Endometrial microvascular endothelial cells (primary cell): ENCODE measurements around the gene THEMIS2. TPM values are rescaled to one million over a fixed set of nuclear protein-coding genes. Genes with fewer than 3 reads are reported as not detected.
"Not testable (repeated sequence)": the region's sequence is repeated elsewhere in the genome, so short reads cannot be mapped to it uniquely, and the experiment has no call there.

Experiments used
- in situ Hi-C: cut with HindIII; loops from 2 replicates; pipeline ENCODE4 v1.10.0; 2017; ENCODE audit warnings: low sequenced_read_pairs, low pct_unique_long_range_greater_than_20kb; ENCODE audit errors: inconsistent ontology term
- total RNA-seq: library from RNA; depleted of rRNA; stranded (reverse); fragments of >200 nt; gene quantifications from one replicate; pipeline ENCODE4 v1.2.3, GENCODE V29; 2015; ENCODE audit errors: inconsistent ontology term

THEMIS2 gene
- total RNA-seq, 1 donor from 2014 or later: 22.0 TPM

DNA sequence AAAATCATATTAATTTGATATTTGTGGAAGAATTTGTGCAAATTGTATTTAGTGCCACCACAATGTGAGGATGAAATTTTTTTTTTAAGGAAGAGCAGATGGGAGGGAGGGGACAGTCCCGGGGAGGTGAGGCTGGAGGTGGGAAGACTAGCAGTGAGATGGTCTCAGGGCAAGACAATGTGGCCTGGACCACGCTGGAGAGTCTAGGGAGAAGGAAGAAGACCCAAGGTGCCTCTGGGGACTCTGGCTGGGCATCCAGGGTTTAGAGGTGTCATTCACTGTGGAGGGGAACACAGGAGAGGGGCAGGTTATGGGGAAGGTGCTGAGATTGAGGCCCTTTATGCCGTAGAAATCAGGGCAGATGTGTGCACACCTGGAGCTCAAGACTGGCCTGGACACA, 10.3 kb upstream of the THEMIS2 start:
- in situ Hi-C loops: no loop called here

DNA sequence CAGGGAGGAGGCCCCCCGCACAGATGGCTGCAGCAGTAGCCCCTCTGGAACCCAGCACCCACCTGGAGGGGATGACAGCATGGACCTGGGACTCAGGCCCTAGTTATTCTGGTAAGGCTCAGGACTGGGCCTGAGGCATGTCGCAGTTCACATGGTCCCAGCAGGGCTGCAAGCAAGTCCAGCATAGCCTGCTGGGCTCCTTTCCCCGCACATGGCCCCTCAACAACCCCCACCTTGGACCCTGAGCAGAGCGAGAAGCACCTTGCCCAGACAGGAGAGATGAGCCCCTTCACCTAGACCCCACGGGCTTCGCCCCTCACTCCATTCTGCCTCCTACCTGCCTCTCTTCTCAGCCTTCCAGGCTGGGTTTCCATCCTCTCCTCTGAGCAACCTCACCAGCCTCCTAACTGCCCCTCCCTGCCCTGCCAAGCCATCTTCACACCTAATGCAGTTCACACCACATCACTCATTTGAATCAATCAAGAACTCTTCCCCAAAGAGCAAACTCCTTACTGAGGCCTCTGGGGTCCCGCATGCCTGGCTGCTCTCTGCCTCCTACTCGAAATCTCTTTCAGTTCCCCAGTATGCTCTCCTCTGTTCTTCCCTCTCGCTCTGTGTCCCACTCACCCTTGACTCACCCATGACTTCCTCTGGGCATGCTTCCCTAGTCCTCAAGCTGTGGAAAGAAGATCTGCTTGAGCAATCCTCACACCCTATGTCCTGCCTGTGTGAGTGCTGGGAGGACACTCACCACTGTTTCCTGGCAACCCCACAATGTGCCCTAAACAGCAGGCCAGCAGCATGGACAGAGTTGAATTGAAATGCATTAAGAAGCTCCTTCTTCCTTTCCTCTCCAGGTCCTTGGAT, 9.4 kb upstream of the THEMIS2 start:
- in situ Hi-C loops: no loop called here

DNA sequence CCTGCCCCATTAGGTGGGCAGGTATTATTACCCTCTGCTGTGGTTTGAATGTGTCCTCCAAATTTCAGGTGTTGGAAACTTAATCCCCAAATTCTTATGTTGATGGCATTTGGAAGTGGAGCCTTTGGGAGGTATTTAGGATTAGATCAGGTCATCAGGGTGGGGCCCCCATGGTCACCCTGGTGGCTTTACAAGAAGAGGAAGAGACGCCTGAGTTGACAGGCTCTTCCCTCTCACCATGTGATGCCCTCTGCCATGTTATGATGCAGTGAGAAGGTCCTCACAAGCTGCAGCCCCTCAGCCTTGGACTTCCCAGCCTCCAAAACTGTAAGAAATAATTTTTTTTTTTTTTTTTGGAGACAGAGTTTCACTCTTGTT, 8.8 kb upstream of the THEMIS2 start:
- in situ Hi-C loops: no loop called here

DNA sequence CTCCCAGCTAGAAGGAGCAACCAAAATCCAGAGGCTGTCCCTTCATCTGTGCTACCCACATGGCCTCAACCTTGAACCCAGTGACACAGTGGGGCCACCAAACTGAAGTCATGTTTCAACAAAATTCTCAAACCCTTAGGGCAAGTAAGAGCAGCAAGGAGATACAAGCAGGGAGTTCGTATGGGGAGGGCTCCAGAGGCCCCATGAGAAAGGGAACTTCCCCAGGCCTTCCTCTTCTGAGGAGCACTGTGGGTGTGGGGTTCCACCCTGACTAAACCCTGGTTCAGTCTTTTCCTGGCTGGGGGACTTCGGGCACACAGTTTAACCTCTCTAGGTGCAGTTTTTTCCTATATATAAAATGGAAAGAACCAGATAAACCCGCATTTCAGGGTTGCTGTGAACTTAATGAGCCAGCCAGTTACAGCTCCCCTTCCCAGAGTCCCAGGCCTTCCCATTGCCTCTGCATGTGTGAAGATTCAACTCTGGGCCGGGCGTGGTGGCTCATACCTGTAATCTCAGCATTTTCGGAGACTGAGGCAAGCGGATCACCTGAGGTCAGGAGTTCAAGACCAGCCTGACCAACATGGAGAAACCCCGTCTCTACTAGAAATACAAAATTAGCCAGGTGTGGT, 8.0 kb upstream of the THEMIS2 start:
- in situ Hi-C loops: no loop called here

DNA sequence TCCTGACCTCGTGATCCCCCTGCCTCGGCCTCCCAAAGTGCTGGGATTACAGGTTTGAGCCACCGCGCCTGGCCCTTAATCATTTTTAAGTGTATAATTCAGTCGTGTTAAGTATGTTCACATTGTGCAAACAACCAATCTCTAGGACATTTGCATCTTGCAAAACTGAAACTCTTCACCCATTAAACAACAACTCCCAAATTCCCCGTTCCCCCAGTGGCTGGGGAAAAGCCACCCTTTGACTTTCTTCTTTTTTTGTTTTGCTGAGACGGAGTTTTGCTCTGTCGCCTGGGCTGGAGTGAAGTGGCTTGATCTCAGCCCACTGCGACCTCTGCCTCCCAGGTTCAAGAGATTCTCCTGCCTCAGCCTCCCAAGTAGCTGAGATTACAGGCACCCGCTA, 6.5 kb upstream of the THEMIS2 start:
- in situ Hi-C loops: no loop called here

DNA sequence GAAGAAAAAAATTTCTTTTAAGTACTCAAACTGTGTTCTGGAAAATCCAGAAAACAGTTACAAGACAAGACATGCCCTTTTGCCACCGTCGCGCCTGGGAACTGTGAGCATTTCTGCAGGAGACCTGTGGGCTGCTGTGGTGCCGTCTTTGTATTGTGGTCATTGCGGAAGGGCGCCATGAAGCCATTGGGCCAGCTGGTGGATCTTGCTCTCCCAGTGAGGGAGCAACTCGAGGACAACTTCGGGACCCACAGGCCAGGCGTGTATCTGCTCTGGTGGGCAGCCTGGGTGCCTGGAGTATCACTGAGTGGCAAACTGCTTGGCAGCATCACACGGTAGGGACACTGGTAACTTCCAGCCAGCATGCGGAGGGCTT, 3.8 kb upstream of the THEMIS2 start:
- in situ Hi-C loops: no loop called here

DNA sequence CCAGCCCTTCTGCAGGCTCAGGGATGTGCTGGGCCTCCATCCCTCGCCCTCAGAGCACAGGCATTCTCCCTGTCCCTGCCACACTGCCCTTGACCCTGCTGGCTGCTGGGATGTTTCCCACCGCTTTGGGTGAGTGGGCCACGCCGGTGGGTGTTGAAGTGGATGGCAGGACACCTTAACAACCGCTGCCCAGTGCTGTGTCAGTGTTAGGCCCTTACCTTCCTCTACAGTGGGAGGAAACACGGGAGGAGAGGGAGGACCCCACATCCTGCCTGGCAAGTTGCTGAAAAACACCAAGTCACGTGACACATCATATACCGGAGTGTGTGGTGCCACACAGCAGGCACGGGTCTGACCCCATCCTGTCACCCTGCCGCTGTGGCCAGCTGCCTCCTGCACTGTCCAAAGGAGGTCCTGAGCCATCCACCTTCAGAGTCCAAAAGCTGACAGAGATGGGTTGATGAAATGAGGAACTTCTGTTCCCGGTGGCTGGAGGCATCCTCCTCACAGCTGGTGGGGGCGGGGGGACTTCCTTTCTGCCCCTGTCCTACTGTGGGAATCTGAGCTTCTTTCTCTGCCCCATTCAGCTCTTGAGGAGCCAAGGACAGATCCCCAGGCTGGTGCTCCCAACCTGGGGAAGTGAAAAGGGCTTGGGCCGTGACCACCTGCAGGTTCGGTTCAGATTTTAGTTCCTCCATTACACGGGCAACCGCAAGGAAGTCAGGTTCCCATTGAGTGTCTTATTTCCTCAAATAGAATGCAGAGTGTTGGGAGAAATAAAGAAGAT, 3.2 kb upstream of the THEMIS2 start:
- in situ Hi-C loops: no loop called here

DNA sequence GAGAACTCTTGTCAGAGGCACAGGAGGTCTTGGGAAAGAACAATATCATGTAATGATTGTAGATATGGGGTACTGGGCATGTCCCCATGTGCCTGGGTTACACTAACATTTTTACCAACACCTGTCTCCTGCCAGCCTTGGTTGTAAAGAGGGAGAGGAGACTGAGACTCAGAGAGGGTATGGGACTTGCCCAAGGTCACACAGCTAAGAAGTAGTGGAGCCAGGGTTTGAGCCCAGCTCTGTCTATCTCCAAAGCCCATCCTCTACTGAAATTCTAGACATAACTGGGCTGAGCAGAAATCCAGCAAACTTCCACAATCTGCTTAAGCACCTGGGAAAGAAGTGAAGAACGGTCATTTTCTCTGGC, 2.6 kb upstream of the THEMIS2 start:
- in situ Hi-C loops: no loop called here

DNA sequence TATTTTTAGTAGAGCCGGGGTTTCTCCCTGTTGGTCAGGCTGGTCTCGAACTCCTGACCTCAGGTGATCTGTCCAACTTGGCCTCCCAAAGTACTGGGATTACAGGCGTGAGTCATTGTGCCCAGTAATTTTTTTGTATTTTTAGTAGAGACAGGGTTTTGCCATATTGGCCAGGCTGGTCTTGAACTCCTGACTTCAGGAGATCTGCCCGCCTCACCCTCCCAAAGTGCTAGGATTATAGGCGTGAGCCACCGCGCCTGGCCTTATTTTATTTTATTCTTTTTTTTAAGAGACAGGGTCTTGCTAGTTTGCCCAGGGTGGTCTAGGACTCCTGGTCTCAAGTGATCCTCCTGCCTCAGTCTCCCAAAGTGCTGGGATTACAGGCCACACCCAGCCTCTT, 1.3 kb upstream of the THEMIS2 start:
- in situ Hi-C loops: not testable (repeated sequence)

DNA sequence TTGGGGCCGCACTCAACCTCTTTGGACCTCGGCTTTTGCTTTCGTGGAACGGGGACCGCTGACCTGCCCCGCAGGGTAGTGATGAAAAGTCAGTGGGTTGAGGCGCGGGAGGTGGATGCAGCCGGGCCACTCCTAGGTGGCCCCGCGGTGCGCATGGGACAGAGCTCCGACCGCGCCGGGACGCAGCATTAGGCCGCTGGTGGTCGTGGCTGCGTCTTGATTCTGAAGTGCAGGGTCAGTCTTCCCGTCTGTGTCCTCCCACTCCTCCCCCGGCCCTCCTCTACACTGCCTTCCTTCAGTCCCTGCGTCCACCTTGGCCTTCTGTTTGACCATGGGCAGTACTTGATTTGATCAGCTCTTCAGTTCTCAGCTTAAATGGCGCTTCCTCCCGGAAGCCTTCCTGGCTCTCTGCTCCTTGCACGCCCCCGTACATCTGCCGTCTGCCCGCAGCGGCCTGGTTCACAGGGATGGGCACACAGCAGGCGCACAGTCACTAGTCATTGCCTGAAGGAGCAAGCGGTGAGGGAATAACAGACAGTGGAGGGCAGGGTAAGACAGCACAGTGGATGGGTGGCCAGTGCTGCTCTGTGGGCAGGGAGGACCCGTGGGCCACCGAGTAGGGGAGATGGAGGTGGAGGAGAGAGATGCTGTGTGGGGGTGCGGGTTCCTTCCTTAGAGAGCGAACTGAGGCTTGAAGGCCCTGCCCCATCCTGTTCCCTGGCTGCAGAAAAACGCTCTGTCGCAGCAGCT, 633 bp downstream of the THEMIS2 start:
- in situ Hi-C loops: no loop called here

DNA sequence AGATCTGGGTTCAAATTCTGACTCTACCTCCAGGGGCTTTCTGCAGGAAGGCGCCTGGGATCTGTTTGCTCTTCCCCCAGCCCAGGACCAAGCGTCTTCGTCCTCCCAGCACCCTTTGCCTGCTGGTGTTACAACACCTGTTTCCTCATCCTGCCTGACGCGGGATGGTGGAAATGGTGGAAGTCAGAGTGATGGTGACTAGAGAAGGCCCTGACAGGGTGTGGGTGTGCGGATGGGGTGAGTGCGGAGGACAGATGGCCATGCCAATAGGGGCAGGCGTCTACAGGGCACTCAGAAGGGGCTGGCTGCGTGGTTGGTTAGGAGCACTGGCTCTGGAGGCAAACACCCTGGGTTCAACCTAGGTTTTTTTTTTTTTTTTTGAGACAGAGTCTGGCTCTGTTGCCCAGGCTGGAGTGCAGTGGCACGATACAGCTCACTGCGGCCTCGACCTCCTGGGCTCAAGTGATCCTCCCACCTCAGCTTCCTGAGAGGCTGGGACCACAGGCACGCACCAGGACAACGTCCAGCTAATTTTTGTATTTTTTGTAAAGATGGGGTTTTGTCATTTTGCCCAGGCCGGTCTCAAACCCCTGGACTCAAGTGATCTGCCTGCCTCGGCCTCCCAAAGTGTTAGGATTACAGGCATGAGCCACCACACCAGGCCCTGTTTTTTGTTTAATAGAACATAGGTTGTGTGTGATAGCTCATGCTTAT, 1.5 kb downstream of the THEMIS2 start:
- in situ Hi-C loops: no loop called here

DNA sequence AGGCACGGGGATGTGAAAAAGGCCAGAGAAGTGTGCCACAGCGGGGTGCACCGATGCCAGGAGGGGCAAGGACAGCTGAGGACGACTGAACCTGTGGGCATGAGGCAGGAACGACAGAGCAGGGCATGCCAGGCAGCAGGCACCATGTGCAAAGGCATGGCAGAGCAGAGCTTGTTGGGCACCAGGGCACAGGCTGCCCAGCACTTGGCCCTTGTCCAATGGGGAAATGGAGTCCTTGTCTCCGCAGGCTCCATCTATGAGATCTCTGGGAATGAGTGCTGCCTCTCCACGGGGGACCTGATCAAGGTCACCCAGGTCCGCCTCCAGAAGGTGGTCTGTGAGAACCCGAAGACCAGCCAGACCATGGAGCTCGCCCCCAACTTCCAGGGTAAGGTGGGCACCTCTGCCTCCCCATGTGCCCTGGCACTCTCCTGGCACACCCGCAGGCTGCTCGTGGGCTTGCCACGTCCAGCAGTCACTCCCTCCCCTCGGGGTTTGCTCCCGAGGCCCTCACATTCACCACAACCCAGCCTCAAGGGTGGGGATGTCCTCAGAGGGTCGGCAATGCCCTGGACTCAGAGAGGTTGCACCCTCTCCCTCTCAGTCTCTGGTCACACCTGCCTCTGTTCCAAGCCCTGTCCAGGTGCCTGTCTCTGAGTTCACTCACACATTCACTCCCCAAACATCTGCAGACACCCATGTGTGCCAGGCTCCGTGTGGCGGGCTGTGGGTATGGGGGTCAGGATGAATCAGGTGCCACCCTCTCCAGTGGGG, 4.2 kb downstream of the THEMIS2 start:
- in situ Hi-C loops: no loop called here

DNA sequence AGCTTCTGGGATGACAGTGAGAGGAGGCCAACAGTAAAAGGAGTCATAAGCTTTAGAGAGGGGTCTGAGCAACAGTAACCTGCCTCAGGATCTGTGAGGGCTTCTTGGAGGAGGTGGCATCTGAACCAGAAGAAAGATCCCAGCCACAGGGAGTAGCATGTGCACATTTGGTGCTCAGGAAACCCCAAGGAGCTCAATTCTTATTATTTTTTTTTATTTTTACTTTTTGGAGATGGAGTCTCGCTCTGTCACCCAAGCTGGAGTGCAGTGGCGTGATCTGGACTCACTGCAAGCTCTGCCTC, 4.7 kb downstream of the THEMIS2 start:
- in situ Hi-C loops: no loop called here

DNA sequence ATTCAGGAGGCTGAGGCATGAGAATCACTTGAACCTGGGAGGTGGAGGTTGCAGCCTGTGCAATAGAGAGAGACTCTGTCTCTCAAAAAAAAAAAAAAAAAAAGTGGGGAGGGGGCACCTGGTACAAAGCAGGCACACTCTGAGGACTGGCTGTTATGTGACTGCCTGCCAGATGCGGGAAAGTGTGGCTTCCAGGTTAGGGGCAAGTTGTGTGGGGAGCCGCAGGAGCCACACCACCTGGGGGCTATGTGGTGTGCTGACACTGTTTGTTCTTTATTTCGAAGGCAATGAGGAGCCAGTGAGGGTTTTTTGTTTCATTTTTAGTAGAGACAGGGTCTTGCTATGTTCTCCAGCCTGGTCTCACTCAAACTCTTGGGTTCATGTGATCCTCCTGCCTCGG, 5.7 kb downstream of the THEMIS2 start:
- in situ Hi-C loops: no loop called here

DNA sequence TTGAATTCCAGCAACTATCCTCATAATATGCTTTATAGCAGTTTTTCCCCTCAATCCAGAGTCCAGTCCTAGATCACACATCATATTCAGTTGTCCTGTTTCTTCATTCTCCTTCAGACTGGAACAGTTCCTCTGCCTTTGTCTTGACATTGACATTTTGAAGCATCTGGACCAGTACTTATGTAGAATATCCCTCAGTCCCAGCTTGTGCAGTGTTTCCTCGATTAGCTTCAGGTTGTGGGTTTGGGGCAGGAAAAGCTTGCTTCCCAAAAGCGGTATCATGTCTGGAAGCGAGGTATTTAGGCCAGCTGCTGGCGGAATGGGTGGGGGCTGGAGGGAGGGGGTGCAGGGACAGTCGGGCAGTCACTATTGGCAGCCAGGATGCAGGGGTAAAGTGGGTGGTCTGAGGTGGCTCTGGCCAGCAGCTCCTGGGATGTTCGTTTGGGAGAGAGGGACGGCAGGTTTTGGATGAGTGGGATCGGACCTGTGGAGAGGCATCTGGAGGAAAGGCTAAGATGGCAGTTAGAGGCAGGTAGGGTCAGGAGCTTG, 6.5 kb downstream of the THEMIS2 start:
- in situ Hi-C loops: no loop called here

DNA sequence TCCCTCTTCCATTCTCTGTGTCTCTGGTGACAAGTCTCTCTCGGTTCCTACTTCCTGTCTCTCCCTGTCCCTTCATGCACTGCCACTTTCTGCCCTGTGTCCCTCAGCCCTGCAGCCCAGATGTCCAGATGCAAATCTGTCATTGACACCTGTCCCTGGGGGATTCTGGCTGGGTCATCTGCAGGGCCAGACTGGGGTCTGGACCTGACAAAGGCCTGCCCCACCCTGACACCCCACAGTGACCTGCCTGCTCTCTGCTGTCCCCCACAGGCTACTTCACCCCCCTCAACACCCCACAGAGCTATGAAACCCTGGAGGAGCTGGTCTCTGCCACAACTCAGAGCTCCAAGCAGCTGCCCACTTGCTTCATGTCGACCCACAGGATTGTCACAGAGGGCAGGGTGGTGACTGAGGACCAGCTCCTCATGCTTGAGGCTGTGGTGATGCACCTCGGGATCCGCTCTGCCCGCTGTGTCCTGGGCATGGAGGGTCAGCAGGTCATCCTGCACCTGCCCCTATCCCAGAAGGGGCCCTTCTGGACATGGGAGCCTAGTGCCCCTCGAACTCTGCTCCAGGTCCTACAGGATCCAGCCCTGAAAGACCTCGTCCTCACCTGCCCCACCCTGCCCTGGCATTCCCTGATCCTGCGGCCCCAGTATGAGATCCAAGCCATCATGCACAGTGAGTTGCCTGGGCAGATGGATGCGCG, 7.2 kb downstream of the THEMIS2 start:
- in situ Hi-C loops: no loop called here

DNA sequence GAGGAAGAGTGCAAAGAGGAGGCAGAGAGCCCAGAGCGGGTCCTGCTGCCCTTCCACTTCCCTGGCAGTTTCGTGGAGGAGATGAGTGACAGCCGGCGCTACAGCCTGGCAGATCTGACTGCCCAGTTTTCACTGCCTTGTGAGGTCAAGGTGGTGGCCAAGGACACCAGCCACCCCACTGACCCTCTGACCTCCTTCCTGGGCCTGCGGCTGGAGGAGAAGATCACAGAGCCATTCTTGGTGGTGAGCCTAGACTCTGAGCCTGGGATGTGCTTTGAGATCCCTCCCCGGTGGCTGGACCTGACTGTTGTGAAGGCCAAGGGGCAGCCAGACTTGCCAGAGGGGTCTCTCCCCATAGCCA, 10.2 kb downstream of the THEMIS2 start:
- in situ Hi-C loops: no loop called here
